Hypothalamus (tissue), 51 donors: Measurements from ENCODE around the gene VSIG8.

Source experiments
- DNase-seq, 51 donors: peaks; one replicate each; lab custom pipeline; 2025; lab: John Stamatoyannopoulos, UW

VSIG8 gene

DNA sequence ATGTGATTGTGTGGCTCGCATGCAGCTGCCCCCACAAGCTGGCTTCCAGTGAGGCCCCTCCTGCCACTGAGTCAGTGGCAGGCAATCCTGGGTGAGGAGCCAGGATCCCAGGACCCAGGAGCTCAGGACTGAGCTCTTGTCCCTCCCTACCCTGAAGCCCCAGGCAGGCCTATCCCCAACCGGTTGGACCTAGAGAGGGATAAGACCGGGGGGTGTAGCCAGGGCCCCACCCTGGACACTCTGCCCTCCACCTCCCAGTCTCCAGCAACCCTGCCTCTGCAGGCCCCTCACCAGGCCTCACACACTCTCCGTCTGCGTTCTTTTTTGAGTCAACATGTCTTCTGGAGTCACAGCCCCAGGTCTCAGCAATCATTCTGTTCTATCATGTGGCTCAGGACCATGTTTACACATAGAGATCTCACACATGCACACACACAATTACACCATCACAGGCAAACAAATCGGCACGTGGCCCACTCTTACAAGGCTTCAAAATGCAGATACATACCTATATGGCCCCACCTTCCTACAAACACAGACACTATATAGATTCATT, 2.6 kb downstream of the VSIG8 start:
- DNase-seq = no peak

DNA sequence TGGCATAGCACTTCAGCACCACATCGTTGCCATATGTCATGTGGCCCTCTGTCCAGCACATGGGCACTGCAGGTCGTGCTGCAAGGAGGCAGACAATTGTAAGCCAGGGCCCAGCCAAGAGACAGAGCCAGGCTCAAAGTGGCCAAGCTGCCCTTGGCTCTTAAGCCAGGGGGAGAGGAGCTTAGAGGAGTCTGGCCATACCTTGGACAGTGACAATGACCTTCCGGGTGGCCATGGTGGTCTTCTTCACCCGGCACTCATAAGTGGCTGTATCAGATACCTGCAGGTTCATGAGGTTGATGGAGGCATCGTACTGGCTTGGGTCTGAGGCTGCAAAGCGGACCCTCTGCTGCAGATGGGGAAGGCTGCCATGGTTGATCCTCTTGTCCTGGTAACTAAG, 4.6 kb downstream of the VSIG8 start:
- no peak for DNase-seq

DNA sequence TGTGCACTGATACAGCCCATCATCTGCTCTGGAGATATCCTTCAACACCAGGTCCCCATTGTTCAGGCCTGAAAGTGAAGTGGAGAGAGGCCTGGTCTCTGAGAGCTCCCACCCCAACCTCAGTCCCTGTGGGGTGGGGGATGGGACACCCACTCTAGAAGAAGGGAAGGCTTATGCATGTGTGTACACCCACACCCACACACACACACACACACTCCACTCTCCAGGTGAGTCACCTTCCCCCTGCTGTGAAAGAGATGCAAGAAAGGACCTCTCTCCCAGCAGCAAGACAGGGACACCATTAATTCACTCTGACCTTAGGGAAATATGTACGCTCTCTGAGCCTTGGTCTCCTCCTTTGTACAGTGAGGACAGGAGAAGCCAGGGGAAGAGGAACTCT, 5.9 kb downstream of the VSIG8 start:
- DNase-seq = no peak

- no peak for DNase-seq
These were observed 6.7 kb downstream of the VSIG8 start for GRCh38 chr1:159855709-159856108.

GRCh38 chr1:159854693-159855192, 7.7 kb downstream of the VSIG8 start:
- DNase-seq = peak in 48 of 51 donors; percentile 15 to 87 (median 62)

- peak in 49 of 51 donors; percentile 11 to 80 (median 50) for DNase-seq
These were observed 8.3 kb downstream of the VSIG8 start for GRCh38 chr1:159854116-159854692.

DNA sequence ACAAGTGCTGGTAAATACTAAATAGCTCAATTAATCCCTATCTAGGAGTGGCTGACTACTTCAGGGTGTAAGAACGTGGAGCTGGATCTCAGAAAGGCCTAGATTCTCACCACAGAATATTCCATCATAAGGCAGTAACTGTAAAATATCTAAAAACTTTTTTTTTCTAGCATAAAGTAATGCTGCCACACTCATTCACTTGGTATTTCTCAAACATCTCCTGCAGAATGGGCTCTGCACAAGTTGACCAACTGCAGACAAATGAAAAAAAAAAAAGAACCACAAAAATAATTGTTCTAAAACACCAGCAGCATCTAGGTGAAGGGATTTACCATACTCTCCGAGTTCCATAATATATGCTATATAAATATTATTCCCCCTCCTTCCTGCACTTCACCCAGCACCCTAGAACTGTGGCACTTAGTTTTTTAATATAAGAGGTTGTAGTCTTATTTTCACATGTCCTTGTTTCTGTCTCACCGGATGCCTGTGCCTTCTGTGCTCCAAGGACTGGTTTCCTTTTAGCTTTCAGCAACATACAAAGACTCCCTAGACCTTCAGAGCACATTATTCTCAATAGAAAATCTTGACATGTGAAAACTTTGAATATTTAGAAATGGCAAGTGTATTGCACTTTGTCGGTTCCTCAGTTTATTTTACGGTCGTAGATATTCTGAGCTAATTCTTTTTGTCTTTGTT, 8.9 kb downstream of the VSIG8 start:
- peak in 1 of 51 donors; percentile 47 for DNase-seq

GRCh38 chr1:159851407-159851806, 11.1 kb downstream of the VSIG8 start:
- no peak for DNase-seq

DNA sequence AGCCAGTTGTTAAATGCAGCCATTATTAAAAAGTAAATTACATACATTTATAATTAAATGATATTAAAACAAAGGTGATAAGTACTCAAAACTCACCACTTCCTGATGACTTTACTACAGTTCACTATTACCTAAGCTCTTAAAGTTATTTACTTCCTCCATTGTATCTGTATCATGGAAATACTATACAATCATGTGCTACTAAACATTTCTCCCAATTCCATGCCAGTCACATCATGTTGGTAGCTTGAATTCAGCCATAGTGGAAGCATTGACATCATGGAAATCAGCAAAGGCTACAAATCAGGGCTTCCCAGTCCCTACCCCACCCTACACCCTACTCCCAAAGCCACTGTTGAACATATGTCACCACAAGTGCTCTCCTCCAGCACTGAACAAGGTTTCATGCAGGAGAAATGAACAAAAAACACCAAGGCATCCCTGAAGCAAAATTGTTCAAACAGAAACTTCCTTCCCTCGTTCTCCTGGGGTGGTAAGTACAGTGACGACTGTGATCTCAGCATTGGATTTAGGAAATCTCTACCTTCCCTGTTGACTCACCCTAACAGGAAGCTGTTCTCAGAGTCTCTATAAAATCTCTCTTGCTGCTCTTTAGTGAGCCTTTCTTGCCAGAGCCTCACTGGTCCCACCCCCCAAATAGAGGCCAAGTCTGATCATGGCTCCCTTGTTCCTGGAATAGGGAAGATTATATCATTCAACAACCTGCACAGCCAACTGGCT, 12.7 kb downstream of the VSIG8 start:
- no peak for DNase-seq

DNA sequence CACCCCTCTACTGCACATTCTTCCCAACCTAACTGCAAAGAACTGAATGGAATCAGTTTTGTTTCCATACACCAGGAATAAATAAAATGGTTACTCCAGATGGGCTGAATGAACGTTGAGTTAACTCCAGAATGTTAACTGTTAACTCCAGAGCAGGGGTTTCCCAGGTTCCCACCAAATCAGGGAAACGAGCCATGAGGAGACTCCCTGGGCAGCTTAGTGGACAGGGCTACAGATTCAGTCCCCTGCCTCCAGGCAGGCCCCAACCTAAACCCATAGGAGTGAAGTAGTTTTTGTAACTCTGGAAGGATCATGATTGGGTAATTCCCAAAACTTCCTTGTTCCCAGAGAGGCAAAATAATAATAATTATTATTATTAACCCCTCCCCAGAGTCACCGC, 14.1 kb downstream of the VSIG8 start:
- DNase-seq = no peak

DNA sequence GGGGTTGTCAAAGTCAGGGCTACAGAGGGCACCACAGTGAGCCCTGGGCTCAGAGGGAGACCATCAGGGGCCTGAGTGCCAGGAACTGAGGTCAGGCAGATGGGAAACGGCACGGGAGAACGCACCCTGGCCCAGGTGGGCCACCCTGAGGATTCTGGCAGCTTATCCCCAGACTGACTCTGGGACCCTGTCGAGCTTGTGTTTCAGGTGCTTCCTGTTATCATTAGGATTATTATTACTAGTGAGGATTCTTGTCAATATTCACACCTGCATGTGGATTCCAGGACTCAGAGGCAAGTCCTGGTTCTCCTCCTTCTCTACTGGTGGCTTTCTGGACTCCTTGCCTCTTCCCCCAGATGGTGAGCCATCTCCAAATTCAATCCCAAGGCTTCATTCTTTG, 15.2 kb downstream of the VSIG8 start:
- DNase-seq = no peak

DNA sequence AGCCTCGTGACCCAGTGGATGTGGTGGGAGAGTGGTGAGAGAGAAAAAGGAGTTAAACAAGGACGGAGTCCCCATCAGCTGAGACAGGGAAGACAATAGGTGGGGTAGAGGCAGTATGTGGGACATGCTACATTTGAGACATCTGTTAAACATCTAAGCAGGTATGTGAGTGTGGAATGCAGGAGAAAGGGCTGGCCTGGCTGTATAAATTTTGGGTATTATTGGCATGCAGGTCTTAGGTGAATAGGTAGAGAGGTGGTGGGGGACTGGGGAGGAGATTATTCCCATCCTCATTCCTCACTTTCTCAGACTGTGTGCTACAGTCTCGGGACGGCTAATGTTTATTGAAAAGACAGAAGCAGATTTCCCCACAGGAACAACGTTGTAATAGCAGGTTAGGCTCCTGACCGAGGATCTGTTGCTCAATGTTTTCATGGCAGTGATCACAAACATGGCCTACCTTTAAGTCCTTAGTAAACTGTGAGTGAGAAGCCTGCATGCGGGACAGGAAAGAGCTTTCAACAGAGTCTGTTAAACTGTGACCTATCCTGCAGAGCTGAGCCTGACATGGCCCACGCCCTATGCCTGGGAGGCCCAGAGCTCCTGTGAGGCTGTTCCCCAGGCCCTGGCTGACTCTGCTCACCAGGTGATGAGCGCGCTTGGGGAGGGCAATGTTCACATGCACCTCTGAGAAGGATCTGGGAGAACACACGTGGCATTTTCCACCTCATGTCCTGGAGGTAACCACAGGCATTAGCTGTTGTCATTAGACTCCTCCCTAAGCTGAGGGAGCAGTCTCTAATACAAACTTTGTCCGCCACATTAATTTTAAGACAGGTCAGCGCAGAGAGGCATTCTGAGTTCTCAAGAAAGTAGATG, 16.5 kb downstream of the VSIG8 start:
- DNase-seq = no peak

GRCh38 chr1:159843459-159843858, 19.0 kb downstream of the VSIG8 start:
- DNase-seq = no peak

DNA sequence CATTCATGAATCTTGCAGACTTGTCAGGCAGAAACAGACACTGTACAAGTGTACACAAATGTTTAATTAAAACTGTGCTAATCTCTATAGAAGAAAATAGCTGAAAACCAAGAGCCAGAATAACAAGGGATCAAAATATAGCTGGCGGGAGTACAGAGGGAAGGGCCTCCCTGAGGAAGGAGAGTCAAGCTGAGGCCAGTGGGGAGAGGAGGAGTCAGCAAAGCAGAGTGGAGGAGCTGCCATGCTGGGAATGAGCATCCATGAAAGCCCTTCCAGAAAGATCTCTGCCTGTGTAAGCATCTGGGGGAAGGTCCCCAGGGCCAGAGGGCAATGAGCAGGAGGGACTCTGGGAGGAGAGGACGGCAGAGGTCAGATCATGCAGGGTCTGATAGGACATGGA, 20.7 kb downstream of the VSIG8 start:
- no peak for DNase-seq

GRCh38 chr1:159839116-159839849, 23.2 kb downstream of the VSIG8 start:
- DNase-seq = no peak

DNA sequence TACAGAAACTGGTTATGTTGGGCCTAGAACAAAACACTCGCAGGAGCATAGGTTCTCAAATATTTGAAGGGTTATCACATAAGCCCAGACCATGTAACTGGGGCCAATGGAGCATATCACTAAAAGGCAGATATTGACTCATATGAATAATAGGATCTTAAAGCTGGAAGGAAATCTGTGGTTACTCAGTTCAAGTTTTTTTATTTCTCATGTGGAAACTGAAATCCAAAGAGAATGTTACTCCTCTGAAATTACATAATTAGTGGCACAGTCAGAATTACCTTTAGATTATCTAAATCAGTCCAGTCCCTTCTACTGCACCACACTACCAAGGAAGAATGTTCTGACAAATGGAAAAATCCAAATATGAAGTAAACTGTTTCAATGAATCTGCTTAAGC, 23.7 kb downstream of the VSIG8 start:
- DNase-seq = no peak

DNA sequence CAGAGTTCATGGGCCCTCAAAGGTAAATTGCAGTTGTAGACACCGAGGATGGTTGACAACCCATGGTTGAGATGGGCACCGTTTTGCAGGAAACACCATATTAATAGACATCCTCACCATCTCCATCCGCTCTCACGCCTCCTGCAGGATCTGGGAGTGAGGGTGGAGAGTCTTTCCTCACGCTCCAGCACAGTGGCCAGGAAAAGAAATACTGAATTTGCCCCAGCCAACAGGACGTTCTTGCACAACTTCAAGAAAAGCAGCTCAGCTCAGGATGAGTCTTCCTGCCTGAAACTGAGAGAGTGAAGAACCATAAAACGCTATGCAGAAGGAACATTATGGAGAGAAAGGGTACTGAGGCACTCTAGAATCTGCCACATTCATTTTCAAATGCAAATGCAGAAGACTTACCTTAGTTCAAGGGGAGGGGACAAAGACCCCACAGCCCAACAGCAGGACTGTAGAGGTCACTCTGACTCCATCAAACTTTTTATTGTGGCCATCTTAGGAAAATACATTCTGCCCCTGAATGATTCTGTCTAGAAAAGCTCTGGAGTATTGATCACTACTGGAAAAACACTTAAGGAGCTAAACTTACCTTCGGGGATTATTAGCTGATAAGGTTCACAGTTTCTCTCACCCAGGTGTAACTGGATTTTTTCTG, 26.5 kb downstream of the VSIG8 start:
- DNase-seq = no peak

DNA sequence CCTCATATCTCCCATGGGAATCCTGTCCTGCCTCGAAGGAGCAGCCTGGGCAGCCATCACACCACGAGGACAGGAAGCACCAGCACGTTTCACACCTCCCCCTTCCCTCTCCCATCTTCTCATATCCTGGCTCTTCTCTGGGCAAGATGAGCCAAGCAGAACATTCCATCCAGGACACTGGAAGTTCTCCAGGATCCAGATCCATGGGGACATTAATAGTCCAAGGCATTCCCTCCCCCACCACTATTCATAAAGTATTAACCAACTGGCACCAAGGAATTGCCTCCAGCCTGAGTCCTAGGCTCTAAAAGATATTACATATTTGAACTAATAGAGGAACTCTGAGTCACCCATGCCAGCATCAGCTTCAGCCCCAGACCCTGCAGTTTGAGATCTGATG, 27.1 kb downstream of the VSIG8 start:
- no peak for DNase-seq

DNA sequence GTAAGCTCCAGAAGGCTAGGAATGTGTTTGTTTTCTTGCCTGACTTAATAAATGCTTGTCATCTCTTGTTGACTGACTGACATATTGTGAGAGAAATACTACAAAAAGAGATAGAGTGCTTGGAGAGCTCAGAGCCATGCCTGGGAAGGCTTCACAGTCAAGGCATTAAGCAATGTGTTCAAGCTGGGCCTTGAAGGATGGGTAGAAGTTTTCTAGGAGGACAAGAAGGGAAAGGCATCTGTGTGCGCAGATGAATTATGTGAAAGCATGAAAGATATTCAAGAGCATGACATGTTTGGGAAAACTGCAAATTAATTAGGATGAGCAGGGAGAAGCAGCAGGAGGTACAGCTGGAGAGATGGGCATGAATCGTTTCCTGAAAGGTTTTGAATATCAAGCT, 30.1 kb downstream of the VSIG8 start:
- DNase-seq = no peak
